Ishikawa (cell line): Measurements from ENCODE around the gene COL5A2.

ENCODE experiments used
- CEBPB ChIP-seq: IDR thresholded peaks from 2 replicates; pipeline ENCODE4 v1.6.1; 2012
- EP300 ChIP-seq: IDR thresholded peaks from 2 replicates; pipeline ENCODE4 v1.6.1; 2012; ENCODE audit warnings: borderline replicate concordance
- FOXM1 ChIP-seq: IDR thresholded peaks from 2 replicates; pipeline ENCODE4 v1.6.1; 2012; ENCODE audit warnings: low read depth, borderline replicate concordance
- NFIC ChIP-seq: IDR thresholded peaks from 2 replicates; pipeline ENCODE4 v1.6.1; 2012
- RAD21 ChIP-seq: IDR thresholded peaks from 2 replicates; pipeline ENCODE4 v1.6.1; 2012; ENCODE audit warnings: low read depth
- TCF12 ChIP-seq: IDR thresholded peaks from 2 replicates; pipeline ENCODE4 v1.6.1; 2012; ENCODE audit warnings: low read depth
- TEAD4 ChIP-seq: IDR thresholded peaks from 2 replicates; pipeline ENCODE4 v1.6.1; 2012
- ZBTB7A ChIP-seq: IDR thresholded peaks from 2 replicates; pipeline ENCODE4 v1.6.1; 2012; ENCODE audit warnings: low read depth
- TF ChIP-seq, protein P1 (sequence below): IDR thresholded peaks from 2 replicates; pipeline ENCODE4 v1.6.1; 2012
- TF ChIP-seq, protein P2 (sequence below): IDR thresholded peaks from 2 replicates; pipeline ENCODE4 v1.6.1; 2012

Gene COL5A2

GRCh38 chr2:188984065-188984491, 195.5 kb downstream of the COL5A2 start:
- TF ChIP-seq TEAD4 (no peak), RAD21 (peak; percentile 49)
- TF ChIP-seq, protein P1, sequence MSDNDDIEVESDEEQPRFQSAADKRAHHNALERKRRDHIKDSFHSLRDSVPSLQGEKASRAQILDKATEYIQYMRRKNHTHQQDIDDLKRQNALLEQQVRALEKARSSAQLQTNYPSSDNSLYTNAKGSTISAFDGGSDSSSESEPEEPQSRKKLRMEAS = no peak

DNA sequence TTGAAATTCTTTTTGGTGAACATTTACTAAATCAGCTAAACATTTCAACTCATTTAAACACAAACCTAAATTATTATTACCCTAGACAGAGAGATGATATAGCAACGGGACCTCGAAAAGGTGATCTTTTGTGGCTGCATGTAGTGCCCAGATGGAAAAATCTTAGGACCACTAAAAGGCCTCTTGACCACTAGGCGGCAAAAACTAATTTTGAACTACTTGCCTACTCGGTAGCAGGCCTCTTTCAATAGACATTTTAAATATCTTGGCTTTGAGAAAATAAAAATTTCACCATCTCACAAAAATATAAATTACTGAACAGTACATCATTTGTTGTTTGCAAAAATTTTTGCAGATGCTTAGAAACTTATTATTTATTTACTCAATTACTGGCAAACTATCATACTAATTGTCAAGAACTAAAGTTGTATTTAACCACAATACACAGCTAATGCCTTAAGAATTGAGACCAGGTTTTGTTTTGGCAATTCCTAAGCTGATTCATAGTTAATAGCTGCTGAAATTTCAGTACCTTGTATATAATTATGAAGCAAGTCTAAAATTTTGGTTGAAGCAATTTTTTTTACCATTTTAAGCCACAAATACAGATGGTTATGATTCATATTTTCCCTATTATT, 196.0 kb downstream of the COL5A2 start:
- TF ChIP-seq FOXM1 (no peak), ZBTB7A (no peak), TEAD4 (no peak), EP300 (no peak), TCF12 (no peak), CEBPB (no peak), NFIC (no peak)
- TF ChIP-seq, protein P2, sequence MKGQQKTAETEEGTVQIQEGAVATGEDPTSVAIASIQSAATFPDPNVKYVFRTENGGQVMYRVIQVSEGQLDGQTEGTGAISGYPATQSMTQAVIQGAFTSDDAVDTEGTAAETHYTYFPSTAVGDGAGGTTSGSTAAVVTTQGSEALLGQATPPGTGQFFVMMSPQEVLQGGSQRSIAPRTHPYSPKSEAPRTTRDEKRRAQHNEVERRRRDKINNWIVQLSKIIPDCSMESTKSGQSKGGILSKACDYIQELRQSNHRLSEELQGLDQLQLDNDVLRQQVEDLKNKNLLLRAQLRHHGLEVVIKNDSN = no peak
